ENCODE data around the gene AGAP2.
A peak's percentile ranks its signal among the peaks of the same experiment; 100 is the strongest.

The AGAP2 gene

DNA sequence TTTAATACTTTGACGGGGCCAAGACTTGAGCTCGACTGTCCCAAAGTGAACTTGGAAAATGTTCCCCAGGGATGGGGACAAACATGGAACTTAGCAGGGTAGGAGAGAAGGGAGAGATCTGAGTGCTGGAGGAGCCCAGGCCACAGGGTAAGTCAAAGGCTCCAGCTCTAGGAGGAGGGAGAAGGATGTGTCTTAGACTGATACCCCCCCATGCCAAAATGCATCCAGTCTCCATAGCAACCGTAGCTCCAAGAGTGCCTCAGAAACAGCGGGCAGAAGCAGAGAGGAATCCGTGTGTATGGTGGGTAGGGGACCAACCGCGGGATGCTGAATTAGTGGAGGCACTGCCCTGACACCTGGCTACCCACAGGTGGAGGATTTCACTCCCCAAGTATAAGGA is 845 bp upstream of the AGAP2 start:
- Mint-ChIP-seq H3K36me3 (ENCODE audit: low read depth) (no peaks in the 10 kb centered on the region), H3K27me3 (ENCODE audit: low read depth, poor library complexity) (peaks cover 92% of the 10 kb centered on the region), H3K4me3 (peak overlapping the region; percentile 79), H3K27ac (no peak overlapping the region), H3K4me1 (peaks cover 28% of the 10 kb centered on the region), H3K9me3 (peaks cover 8% of the 10 kb centered on the region)
- no peak for DNase-seq
- TF ChIP-seq, protein P1, sequence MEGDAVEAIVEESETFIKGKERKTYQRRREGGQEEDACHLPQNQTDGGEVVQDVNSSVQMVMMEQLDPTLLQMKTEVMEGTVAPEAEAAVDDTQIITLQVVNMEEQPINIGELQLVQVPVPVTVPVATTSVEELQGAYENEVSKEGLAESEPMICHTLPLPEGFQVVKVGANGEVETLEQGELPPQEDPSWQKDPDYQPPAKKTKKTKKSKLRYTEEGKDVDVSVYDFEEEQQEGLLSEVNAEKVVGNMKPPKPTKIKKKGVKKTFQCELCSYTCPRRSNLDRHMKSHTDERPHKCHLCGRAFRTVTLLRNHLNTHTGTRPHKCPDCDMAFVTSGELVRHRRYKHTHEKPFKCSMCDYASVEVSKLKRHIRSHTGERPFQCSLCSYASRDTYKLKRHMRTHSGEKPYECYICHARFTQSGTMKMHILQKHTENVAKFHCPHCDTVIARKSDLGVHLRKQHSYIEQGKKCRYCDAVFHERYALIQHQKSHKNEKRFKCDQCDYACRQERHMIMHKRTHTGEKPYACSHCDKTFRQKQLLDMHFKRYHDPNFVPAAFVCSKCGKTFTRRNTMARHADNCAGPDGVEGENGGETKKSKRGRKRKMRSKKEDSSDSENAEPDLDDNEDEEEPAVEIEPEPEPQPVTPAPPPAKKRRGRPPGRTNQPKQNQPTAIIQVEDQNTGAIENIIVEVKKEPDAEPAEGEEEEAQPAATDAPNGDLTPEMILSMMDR (IDR thresholded peaks at IDR 0.05), result no peak

DNA sequence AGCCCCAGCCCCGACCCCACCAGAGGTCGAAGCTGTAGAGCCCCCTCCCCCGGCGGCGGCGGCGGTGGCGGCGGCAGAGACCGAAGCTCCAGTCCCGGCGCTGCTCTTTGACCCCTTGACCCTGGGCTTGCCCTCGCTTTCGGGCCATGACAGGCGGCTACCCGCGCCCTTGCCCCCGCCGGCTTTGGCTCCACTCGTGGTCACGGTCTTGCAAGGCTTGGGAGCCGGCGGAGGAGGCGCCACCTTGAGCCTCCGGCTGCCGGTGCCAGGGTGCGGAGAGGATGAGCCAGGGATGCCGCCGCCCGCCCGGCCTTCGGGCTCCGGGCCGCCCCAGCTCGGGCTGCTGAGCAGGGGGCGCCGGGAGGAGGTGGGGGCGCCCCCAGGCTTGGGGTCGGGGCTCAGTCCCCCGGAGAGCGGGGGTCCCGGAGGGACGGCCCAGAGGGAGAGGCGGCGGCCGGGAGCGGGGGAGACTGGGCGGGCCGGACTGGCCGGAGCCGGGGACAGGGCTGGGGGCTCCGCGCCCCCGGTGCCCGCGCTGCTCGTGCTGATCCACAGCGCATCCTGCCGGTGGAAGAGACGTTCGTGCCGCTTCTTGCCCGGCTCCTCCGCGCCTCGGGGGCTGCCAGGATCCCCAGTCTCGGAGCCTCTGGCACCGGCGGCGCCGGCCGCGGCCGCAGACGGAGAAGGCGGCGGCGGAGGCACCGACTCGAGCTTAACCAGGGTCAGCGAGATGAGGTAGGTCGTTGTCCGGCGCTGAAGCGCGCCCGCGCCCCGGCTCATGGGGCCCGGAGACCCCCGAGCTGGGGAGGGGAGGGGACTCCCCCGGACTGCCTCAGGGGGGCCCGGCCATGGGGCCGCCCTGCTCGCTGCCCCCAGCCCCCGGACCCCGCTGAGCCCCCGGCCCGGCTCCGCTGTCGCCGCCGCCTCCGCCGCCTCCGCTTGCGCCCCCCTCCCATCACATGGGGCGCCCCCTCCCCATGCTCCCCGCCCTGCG is 778 bp downstream of the AGAP2 start:
- Mint-ChIP-seq H3K9me3 (peaks cover 8% of the 10 kb centered on the region), H3K4me3 (no peak overlapping the region), H3K27me3 (ENCODE audit: low read depth, poor library complexity) (peaks cover 98% of the 10 kb centered on the region), H3K36me3 (ENCODE audit: low read depth) (no peaks in the 10 kb centered on the region), H3K4me1 (peaks cover 23% of the 10 kb centered on the region), H3K27ac (no peak overlapping the region)
- TF ChIP-seq, protein P1 (IDR thresholded peaks at IDR 0.05), result no peak
- peak; percentile 64 for DNase-seq

DNA sequence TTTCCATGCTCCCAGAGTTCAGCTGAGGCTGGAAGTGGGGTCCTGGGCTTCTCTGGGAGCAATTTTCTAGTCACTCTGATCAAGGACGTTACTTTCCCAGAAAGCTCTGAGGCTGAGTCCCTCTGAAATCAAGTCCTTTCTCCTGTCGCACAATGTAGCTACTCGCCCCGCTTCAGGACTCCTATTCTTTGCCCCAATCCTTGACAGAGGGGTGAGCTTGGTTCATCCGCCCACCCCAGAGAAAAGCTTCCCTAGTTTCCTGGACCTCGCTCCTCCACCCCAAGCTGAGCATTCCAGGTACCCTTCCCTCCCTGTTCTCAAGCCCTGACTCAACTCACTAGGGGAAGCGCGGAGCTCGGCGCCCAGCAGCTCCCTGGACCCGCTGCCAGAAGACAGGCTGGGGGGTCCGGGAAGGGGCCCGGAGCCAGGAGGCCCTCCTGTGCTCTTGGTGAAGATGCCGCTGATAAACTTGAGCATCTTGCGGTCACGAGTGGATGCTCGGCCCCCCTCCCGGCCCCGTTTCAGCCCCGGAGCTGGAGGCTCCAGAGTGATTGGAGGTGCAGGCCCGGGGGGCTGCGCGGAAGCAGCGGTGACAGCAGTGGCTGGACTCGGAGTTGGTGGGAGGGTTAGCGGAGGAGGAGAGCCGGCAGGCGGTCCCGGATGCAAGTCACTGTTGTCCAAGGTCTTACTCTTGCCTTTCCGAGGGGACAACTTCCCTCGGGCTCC is 1.6 kb downstream of the AGAP2 start:
- peaks cover 23% of the 10 kb centered on the region for H3K4me1 Mint-ChIP-seq
- peaks cover 98% of the 10 kb centered on the region for H3K27me3 Mint-ChIP-seq (ENCODE audit: low read depth, poor library complexity)
- no peaks in the 10 kb centered on the region for H3K36me3 Mint-ChIP-seq (ENCODE audit: low read depth)
- H3K4me3 Mint-ChIP-seq, result peak overlapping the region; percentile 76
- TF ChIP-seq, protein P1 (IDR thresholded peaks at IDR 0.05), result no peak
- H3K9me3 Mint-ChIP-seq, result peaks cover 8% of the 10 kb centered on the region
- no peak overlapping the region for H3K27ac Mint-ChIP-seq
- DNase-seq, result no peak

DNA sequence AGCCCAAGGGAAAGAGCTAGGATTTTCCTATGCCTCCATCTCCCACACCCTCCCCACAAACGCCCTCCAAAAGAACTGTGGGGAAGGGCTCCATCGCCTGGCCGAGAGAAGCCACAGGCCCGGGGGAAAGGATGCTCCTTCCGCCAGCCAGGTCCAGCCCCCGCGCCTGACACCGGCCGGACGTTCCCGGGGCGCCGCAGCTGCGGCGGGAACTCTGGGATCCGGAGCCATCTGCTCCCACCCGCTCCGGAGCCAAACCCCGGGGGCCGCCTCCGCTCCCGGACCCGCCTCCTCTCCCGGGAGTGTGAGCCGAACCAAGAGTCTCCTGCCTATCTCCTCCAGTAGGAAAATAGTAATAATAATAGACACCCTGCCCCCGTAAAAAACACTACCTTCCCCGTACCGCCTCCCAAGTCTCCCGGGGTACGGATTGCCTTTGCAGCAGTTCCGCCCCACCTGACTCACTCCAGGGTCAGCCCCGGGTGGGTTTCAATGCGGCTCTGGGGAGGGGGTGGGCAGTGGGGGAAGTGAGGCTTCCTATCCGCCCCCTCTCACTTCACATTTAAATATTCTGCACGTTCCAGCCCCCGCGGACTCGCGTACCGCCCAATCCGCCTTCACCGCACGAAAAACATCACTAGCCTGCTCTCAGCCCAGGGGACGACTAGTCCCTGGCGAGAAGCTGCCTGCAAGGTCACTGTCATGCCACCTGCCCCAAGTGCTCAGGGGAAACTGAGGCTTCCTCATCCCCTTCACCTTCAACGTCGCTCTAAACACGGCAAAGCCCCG is 2.4 kb downstream of the AGAP2 start:
- Mint-ChIP-seq H3K27ac (no peak overlapping the region), H3K4me1 (peaks cover 23% of the 10 kb centered on the region), H3K27me3 (ENCODE audit: low read depth, poor library complexity) (peaks cover 98% of the 10 kb centered on the region), H3K36me3 (ENCODE audit: low read depth) (no peaks in the 10 kb centered on the region), H3K4me3 (peak overlapping the region; percentile 76), H3K9me3 (peaks cover 8% of the 10 kb centered on the region)
- TF ChIP-seq, protein P1 (IDR thresholded peaks at IDR 0.05), result no peak
- DNase-seq, result peak; percentile 66

DNA sequence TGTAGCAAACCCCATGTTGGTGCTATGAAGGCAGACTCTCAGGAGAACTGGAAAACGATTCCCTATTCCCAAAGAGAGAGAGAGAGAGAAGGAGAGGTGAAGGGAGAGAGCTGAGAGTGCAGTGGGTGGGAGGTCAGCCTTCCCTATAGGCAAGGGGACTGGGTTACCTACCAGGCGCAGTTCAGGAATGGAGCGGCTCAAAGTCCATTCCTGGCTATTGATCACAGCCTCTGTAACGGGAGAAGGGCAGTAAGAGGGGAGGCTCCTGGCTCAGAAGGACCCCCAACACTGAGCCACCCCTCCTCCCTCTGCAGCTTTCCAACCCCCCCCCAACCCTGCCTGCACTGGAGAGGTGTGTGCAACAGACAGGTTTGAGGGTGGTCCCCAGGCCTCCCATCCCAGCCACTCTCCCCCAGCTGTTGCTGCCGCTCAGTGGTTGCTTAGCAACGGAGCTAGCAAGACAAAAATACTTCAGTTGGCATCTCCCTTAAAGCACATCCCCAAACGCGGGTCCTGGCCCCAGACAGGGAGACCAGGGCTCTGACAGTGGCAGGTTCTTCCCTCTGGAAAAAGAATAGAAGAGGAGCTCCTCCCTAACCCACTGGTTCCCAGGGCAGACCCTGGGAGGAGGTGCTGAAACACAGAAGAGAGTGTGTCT is 3.2 kb downstream of the AGAP2 start:
- peaks cover 8% of the 10 kb centered on the region for H3K9me3 Mint-ChIP-seq
- no peaks in the 10 kb centered on the region for H3K36me3 Mint-ChIP-seq (ENCODE audit: low read depth)
- no peak overlapping the region for H3K27ac Mint-ChIP-seq
- H3K4me1 Mint-ChIP-seq, result peaks cover 23% of the 10 kb centered on the region
- TF ChIP-seq, protein P1 (IDR thresholded peaks at IDR 0.05), result no peak
- no peak for DNase-seq
- H3K4me3 Mint-ChIP-seq, result peak overlapping the region; percentile 24
- H3K27me3 Mint-ChIP-seq (ENCODE audit: low read depth, poor library complexity), result peaks cover 98% of the 10 kb centered on the region

Data from nephron progenitor cell (in vitro differentiated cells).